ENCODE data around the gene PTPRM. TPM values are rescaled to one million over a fixed set of nuclear protein-coding genes. Genes with fewer than 3 reads are reported as not detected.

PTPRM gene
- polyA plus RNA-seq, 1 of the 3 experiments (the other 2 are of a cell fraction), result 16.0 TPM

DNA sequence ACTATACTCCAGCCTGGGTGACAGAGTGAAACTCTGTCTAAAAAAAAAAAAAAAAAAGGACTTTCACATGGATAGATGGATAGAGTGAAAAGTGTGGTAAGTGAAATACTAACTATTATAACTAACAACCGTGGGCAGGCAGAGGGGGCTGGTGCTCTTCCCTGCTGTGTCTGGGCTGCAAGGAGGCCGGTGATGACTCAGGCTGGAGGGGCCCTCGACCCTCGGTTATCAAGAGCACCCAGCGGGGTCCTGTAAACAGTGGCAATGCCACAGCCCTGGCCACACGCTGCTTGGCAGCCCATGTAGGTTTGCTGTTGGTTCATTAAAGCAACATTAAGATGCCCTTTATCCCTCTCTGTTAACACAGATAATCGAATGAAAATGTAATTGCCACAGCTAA is 857.4 kb downstream of the PTPRM start:
- no peak overlapping the region for H3K9ac ChIP-seq
- H3K9me2 ChIP-seq, result no peaks in the 10 kb centered on the region
- H3K9me3 ChIP-seq, result no peaks in the 10 kb centered on the region
- H4K20me1 ChIP-seq (ENCODE audit: insufficient read depth), result no peaks in the 10 kb centered on the region
- DNase-seq, result peak; percentile 40
- no peak overlapping the region for H3K4me2 ChIP-seq
- H3K36me3 ChIP-seq (replicated peaks in 1 of 2; ENCODE audit: control insufficient read depth in 1 of 2, insufficient read depth in 2 of 2, low read length in 1 of 2), result no peaks in the 10 kb centered on the region
- H3K79me2 ChIP-seq (ENCODE audit: insufficient read depth), result no peaks in the 10 kb centered on the region
- CTCF ChIA-PET, result interaction anchor here (1.3 to 3.4 kb wide), 5 partner anchors 10 to 54 kb away, joined by 3 to 20 read pairs (median 5); no protein-coding TSS in a partner anchor
- TF ChIP-seq POLR2AphosphoS5 (IDR thresholded peaks at IDR 0.05; ENCODE audit: low read depth, low read length) (no peak), RCOR1 (IDR thresholded peaks at IDR 0.05; ENCODE audit: low read length) (no peak), RAD21 (IDR thresholded peaks at IDR 0.05; ENCODE audit: low read length) (0 out of 2 replicates have a peak, but pooled peaks have one; percentile 5), REST (IDR thresholded peaks at IDR 0.05; ENCODE audit: low read depth, low read length) (no peak)
- no peaks in the 10 kb centered on the region for H3K27me3 ChIP-seq (ENCODE audit: insufficient read depth)
- H3F3A ChIP-seq (replicated peaks; ENCODE audit: insufficient read depth), result no peaks in the 10 kb centered on the region
- H3K4me1 ChIP-seq (ENCODE audit: control insufficient read depth in 1 of 2, insufficient read depth in 2 of 2, low read depth in 1 of 2, low read length in 1 of 2), result peaks cover 0 to 31% of the 10 kb centered on the region in 2 experiments; a peak in 2 of 4 replicates
- 39% methylated on average over 5 of the region's 7 CpGs for WGBS (ENCODE audit: low lambda C conversion rate)
- H3K4me3 ChIP-seq (ENCODE audit: low read depth in 2 of 2, low read length in 1 of 2), result no peak overlapping the region
- 0 out of 4 replicates have a peak overlapping the region, but pooled peaks of 1 of the 2 experiments have one; percentile 5 for H3K27ac ChIP-seq (ENCODE audit: low read depth in 2 of 2, low read length in 1 of 2)
- H2AFZ ChIP-seq (ENCODE audit: low read depth), result no peak overlapping the region
- POLR2A ChIA-PET, result no interaction called here

- DNase-seq, result peak; percentile 66
- no peak overlapping the region for H3K4me3 ChIP-seq (ENCODE audit: low read depth in 2 of 2, low read length in 1 of 2)
- CTCF ChIA-PET, result interaction anchor here (0.7 to 3.4 kb wide), 11 partner anchors 9 to 1152 kb away, joined by 3 to 20 read pairs (median 5); no protein-coding TSS in a partner anchor
- H3K9ac ChIP-seq, result no peak overlapping the region
- H3K4me1 ChIP-seq (ENCODE audit: control insufficient read depth in 1 of 2, insufficient read depth in 2 of 2, low read depth in 1 of 2, low read length in 1 of 2), result peaks cover 0 to 31% of the 10 kb centered on the region in 2 experiments; a peak in 2 of 4 replicates
- 19% methylated on average over 6 of the region's 13 CpGs for WGBS (ENCODE audit: low lambda C conversion rate)
- no peaks in the 10 kb centered on the region for H4K20me1 ChIP-seq (ENCODE audit: insufficient read depth)
- no peaks in the 10 kb centered on the region for H3K27me3 ChIP-seq (ENCODE audit: insufficient read depth)
- POLR2A ChIA-PET, result no interaction called here
- no peak overlapping the region for H2AFZ ChIP-seq (ENCODE audit: low read depth)
- H3K36me3 ChIP-seq (replicated peaks in 1 of 2; ENCODE audit: control insufficient read depth in 1 of 2, insufficient read depth in 2 of 2, low read length in 1 of 2), result no peaks in the 10 kb centered on the region
- no peaks in the 10 kb centered on the region for H3K9me3 ChIP-seq
- H3F3A ChIP-seq (replicated peaks; ENCODE audit: insufficient read depth), result no peaks in the 10 kb centered on the region
- H3K4me2 ChIP-seq, result 0 out of 2 replicates have a peak overlapping the region, but pooled peaks have one; percentile 9
- peak overlapping the region in 1 of 2 experiments; percentile 55; a peak in 2 of 4 replicates for H3K27ac ChIP-seq (ENCODE audit: low read depth in 2 of 2, low read length in 1 of 2)
- no peaks in the 10 kb centered on the region for H3K79me2 ChIP-seq (ENCODE audit: insufficient read depth)
- no peaks in the 10 kb centered on the region for H3K9me2 ChIP-seq
- peak; percentile 59 for TF ChIP-seq RCOR1 (IDR thresholded peaks at IDR 0.05; ENCODE audit: low read length)
- no peak for TF ChIP-seq SIN3A (IDR thresholded peaks at IDR 0.05; ENCODE audit: borderline replicate concordance, low read depth, low read length)
- TF ChIP-seq, protein P1, sequence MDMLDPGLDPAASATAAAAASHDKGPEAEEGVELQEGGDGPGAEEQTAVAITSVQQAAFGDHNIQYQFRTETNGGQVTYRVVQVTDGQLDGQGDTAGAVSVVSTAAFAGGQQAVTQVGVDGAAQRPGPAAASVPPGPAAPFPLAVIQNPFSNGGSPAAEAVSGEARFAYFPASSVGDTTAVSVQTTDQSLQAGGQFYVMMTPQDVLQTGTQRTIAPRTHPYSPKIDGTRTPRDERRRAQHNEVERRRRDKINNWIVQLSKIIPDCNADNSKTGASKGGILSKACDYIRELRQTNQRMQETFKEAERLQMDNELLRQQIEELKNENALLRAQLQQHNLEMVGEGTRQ (IDR thresholded peaks at IDR 0.05; ENCODE audit: borderline replicate concordance, low read depth, low read length), result no peak
- peak; percentile 58 for TF ChIP-seq FOSL2 (IDR thresholded peaks at IDR 0.05; ENCODE audit: borderline replicate concordance, low read depth)
- TF ChIP-seq ELF1 (IDR thresholded peaks at IDR 0.05), result no peak
- TF ChIP-seq POLR2AphosphoS5 (IDR thresholded peaks at IDR 0.05; ENCODE audit: low read depth, low read length), result no peak
- no peak for TF ChIP-seq SMC3 (IDR thresholded peaks at IDR 0.05; ENCODE audit: low read depth, low read length)
- TF ChIP-seq EP300 (IDR thresholded peaks at IDR 0.05; ENCODE audit: borderline replicate concordance in 1 of 2, low read depth in 1 of 2, low read length in 1 of 2), result peak in 1 of 2 experiments; percentile 9; a peak in 1 of 4 replicates
- no peak for TF ChIP-seq GABPA (IDR thresholded peaks at IDR 0.05; ENCODE audit: low read depth)
- TF ChIP-seq RFX5 (IDR thresholded peaks at IDR 0.05; ENCODE audit: low read length), result no peak
- TF ChIP-seq NRF1 (IDR thresholded peaks at IDR 0.05; ENCODE audit: low read depth, low read length), result no peak
- TF ChIP-seq, protein P2, sequence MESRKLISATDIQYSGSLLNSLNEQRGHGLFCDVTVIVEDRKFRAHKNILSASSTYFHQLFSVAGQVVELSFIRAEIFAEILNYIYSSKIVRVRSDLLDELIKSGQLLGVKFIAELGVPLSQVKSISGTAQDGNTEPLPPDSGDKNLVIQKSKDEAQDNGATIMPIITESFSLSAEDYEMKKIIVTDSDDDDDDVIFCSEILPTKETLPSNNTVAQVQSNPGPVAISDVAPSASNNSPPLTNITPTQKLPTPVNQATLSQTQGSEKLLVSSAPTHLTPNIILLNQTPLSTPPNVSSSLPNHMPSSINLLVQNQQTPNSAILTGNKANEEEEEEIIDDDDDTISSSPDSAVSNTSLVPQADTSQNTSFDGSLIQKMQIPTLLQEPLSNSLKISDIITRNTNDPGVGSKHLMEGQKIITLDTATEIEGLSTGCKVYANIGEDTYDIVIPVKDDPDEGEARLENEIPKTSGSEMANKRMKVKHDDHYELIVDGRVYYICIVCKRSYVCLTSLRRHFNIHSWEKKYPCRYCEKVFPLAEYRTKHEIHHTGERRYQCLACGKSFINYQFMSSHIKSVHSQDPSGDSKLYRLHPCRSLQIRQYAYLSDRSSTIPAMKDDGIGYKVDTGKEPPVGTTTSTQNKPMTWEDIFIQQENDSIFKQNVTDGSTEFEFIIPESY (IDR thresholded peaks at IDR 0.05; ENCODE audit: borderline replicate concordance, low read depth), result no peak
- no peak for TF ChIP-seq TEAD4 (IDR thresholded peaks at IDR 0.05; ENCODE audit: borderline replicate concordance, insufficient read depth)
- no peak for TF ChIP-seq TAF1 (IDR thresholded peaks at IDR 0.05; ENCODE audit: borderline replicate concordance, low read depth, low read length)
- TF ChIP-seq CHD2 (IDR thresholded peaks at IDR 0.05; ENCODE audit: low read length, partially characterized antibody), result no peak
- TF ChIP-seq MEF2A (IDR thresholded peaks at IDR 0.05; ENCODE audit: borderline replicate concordance, low read depth), result no peak
- TF ChIP-seq MAX (IDR thresholded peaks at IDR 0.05; ENCODE audit: low read depth), result no peak
Observed at GRCh38 chr18:8424917-8425725, 858.0 kb downstream of the PTPRM start.
